K562 treated with DMSO at 1 percent for 24 hours (cell line): ENCODE measurements around the gene NDEL1. TPM values are rescaled to one million over a fixed set of nuclear protein-coding genes. Genes with fewer than 3 reads are reported as not detected.

ENCODE experiments used
- total RNA-seq: library from RNA; unstranded; fragments of 300-600 nt; gene quantifications from 2 replicates; pipeline ENCODE4 v1.2.3, GENCODE V29; 2022; ENCODE audit warnings: low read depth; ENCODE audit not compliant: insufficient read depth

Gene NDEL1
- 26.2 and 28.8 TPM in 2 replicates for total RNA-seq

DNA sequence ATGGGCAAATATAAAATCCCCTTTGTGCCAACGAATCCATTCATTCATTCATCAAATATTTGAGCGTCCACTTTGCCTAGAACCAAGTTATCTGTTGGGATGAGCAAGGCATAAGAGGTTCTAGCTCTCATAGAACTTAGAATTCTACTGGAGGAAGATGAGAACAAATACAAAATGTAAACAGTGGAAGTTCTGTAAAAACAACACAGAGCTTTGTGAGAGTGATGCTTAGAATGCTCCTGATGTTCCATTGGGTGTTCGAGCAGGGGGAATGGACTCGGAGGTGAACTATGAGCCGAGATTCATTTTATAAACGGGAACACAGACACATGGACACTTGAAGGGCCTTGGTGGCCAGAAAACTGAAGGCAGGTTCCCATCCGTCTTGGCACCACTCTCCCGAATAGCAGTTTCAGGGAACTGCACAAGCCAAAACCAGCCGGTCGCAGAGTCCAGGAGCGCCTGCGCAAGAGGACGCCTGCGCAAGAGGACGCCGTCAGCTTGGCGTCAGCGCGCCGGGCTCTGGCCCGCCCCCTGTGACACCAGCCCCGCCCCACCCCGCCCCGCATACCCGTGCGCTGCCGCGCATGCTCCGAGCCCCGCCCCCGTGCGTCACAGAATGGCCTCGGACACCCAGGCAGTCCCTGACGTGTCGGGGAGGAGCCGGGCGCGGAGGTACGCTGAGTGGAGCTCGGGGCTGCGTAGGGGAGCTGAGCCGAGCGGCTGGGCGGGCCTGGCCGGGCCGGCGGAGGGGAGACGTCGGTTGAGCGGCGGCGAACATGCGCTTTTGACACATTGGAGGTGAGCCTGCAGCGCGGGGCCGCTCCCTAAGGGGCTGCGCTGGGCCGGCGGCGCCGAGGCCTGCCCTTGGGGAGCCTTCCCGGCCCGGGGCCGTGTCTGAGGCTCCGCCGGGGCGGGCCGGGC is at the start of gene NDEL1:
Gene NDEL1 (plus strand): TSS at position 640 of the 924 bp plus-strand sequence. CDS start 8,388 bp downstream, outside the sequence.

DNA sequence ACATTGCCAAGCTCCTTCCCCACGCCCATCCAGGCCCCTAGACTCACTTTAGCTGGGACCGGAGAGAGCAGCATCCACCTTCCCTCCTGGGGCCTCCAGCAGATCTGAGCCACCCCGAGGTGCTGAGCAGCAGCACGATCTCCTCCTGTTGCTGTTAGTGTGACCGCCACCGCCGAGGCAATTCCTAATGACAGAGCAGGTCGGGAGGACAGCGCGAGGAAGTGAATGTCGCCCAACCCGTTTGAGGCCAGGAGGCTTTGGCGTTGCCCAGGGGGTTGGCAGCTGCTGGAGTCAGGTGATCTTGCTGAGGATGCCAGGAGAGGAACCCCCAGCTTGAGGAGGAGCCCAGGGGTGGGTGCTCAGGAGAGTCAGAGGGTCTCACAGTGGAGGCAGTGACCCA is 38.0 kb upstream of the NDEL1 start, which contains the start of gene RNF222:
Gene RNF222 (minus strand): TSS at position 192 of the 400 bp plus-strand sequence. CDS start 4,366 bp downstream, outside the sequence.

Other genes with a start within 250 kb of the NDEL1 start
- gene BORCS6, start 245.7 kb upstream of the NDEL1 start, total RNA-seq: 15.7 and 16.8 TPM in 2 replicates
- gene AURKB, start 225.3 kb upstream of the NDEL1 start, total RNA-seq: 188 and 206 TPM in 2 replicates
- gene CTC1, start 187.8 kb upstream of the NDEL1 start, total RNA-seq: 6.6 and 7.6 TPM in 2 replicates
- gene PFAS, start 186.6 kb upstream of the NDEL1 start, total RNA-seq: 11.0 and 14.8 TPM in 2 replicates
- 18.6 and 20.0 TPM in 2 replicates for gene RANGRF, start 147.2 kb upstream of the NDEL1 start, total RNA-seq
- 8.3 and 9.0 TPM in 2 replicates for gene SLC25A35, start 140.5 kb upstream of the NDEL1 start, total RNA-seq
- gene ARHGEF15, start 125.6 kb upstream of the NDEL1 start, total RNA-seq: not detected in 2 replicates
- gene ODF4, start 96.0 kb upstream of the NDEL1 start, total RNA-seq: not detected in 2 replicates
- gene RPL26, start 52.7 kb upstream of the NDEL1 start, total RNA-seq: 4,208 and 4,686 TPM in 2 replicates
- gene RNF222, start 38.1 kb upstream of the NDEL1 start, total RNA-seq: not detected in 2 replicates
- 30.8 and 46.3 TPM in 2 replicates for gene MYH10, start 194.8 kb downstream of the NDEL1 start, total RNA-seq